GM12874 (cell line): ENCODE data around the gene MYPN.

Source experiments
- CTCF ChIP-seq: IDR thresholded peaks from 2 replicates; pipeline ENCODE4 v1.5.1; 2011; ENCODE audit warnings: low read depth, mild to moderate bottlenecking, control low read depth, low read length, moderate library complexity; ENCODE audit not compliant: insufficient read depth

Gene MYPN

GRCh38 chr10:68075550-68076004 is 33.7 kb upstream of the MYPN start:
- TF ChIP-seq CTCF: no peak

GRCh38 chr10:68077026-68077425 is 32.3 kb upstream of the MYPN start:
- TF ChIP-seq CTCF: no peak

- no peak for TF ChIP-seq CTCF
Measured at GRCh38 chr10:68079434-68079833, 29.9 kb upstream of the MYPN start.

- TF ChIP-seq CTCF: no peak
Measured at GRCh38 chr10:68080853-68081431, 28.3 kb upstream of the MYPN start.

- no peak for TF ChIP-seq CTCF
Measured at GRCh38 chr10:68081916-68082315, 27.4 kb upstream of the MYPN start.

- TF ChIP-seq CTCF: no peak; the same call in 1 of the 2 replicates
Measured at GRCh38 chr10:68082872-68083271, 26.4 kb upstream of the MYPN start.

GRCh38 chr10:68083953-68084352 is 25.3 kb upstream of the MYPN start:
- TF ChIP-seq CTCF: no peak
